ENCODE data around the gene NTM. TPM values are rescaled to one million over a fixed set of nuclear protein-coding genes. Genes with fewer than 3 reads are reported as not detected.

The NTM gene
- total and polyA plus RNA-seq, 12 donors = 0.43 to 3.0 (median 1.3) TPM

GRCh38 chr11:131549770-131550169 is 179.4 kb downstream of the NTM start:
- Histone ChIP-seq H3K27me3 (peaks cover 0 to 47% (median 34%) of the 10 kb centered on the region in 7 donors), H3K9me3 (no peaks in the 10 kb centered on the region), H3K4me1 (no peaks in the 10 kb centered on the region), H3K27ac (no peak overlapping the region), H3K4me3 (no peak overlapping the region), H3K36me3 (no peaks in the 10 kb centered on the region)
- no peak for ATAC-seq
- 64 to 69% methylated on average over 8 of the region's 8 CpGs for WGBS, 2 donors
- no peak for TF ChIP-seq CTCF (IDR thresholded peaks at IDR 0.05)
- intact Hi-C loops (cut with DNase I) = no loop called here
- DNase-seq = no peak

GRCh38 chr11:131560287-131560686 is 189.9 kb downstream of the NTM start:
- TF ChIP-seq CTCF (IDR thresholded peaks at IDR 0.05) = no peak
- H3K9me3 ChIP-seq = no peaks in the 10 kb centered on the region
- DNase-seq (no peak), ATAC-seq (no peak)
- peaks cover 0 to 5% (median 0%) of the 10 kb centered on the region in 7 donors for H3K27me3 ChIP-seq
- no peak overlapping the region for H3K27ac ChIP-seq
- intact Hi-C loops (cut with DNase I) = no loop called here
- WGBS, 2 donors = 85 to 89% methylated on average over 4 of the region's 4 CpGs
- H3K4me3 ChIP-seq = no peak overlapping the region
- H3K36me3 ChIP-seq = no peaks in the 10 kb centered on the region
- no peaks in the 10 kb centered on the region for H3K4me1 ChIP-seq

- Histone ChIP-seq H3K27me3 (peaks cover 0 to 7% (median 4%) of the 10 kb centered on the region in 7 donors), H3K27ac (no peak overlapping the region), H3K4me3 (no peak overlapping the region), H3K36me3 (no peaks in the 10 kb centered on the region), H3K4me1 (no peaks in the 10 kb centered on the region), H3K9me3 (no peaks in the 10 kb centered on the region)
- intact Hi-C loops (cut with DNase I) = no loop called here
- TF ChIP-seq CTCF (IDR thresholded peaks at IDR 0.05) = no peak
- WGBS, 2 donors = 61 to 68% methylated on average over 4 of the region's 4 CpGs
- DNase-seq = no peak
- ATAC-seq = no peak
These were observed 191.1 kb downstream of the NTM start for GRCh38 chr11:131561501-131561900.

GRCh38 chr11:131561972-131562371 is 191.6 kb downstream of the NTM start:
- Histone ChIP-seq H3K4me1 (no peaks in the 10 kb centered on the region), H3K27me3 (peaks cover 0 to 11% (median 4%) of the 10 kb centered on the region in 7 donors)

More at GRCh38 chr11:131561972-131562371, 191.6 kb downstream of the NTM start:
- Histone ChIP-seq H3K27ac (no peak overlapping the region), H3K36me3 (no peaks in the 10 kb centered on the region), H3K4me3 (no peak overlapping the region), H3K9me3 (no peaks in the 10 kb centered on the region)
- intact Hi-C loops (cut with DNase I) = no loop called here
- DNase-seq (no peak), ATAC-seq (no peak)
- 70 to 73% methylated on average over 5 of the region's 5 CpGs for WGBS, 2 donors
- TF ChIP-seq CTCF (IDR thresholded peaks at IDR 0.05) = no peak
